WTC11 (cell line): Measurements from ENCODE around the gene ZNF688. TPM values are rescaled to one million over a fixed set of nuclear protein-coding genes. Genes with fewer than 3 reads are reported as not detected.
A peak's percentile ranks its signal among the peaks of the same experiment; 100 is the strongest.

Experiments
- ATAC-seq: fragments of 200-7000 bp; cut with Tn5 transposase; 2 replicates; pipeline ENCODE4 v1.10.0; 2021; ENCODE audit warnings: mild to moderate bottlenecking, moderate library complexity
- CTCF ChIA-PET: fragments of 300-600 bp; sonication (Branson Sonifier 250); formaldehyde crosslinking; loops from one replicate; lab custom pipeline; 2021; ENCODE audit warnings: antibody characterized with exemption; lab: Charles Lee
- POLR2A ChIA-PET: fragments of 350-600 bp; sonication (Branson Sonifier 250); formaldehyde crosslinking; loops from one replicate; lab custom pipeline; 2021; ENCODE audit warnings: antibody characterized with exemption; lab: Charles Lee
- DNase-seq: peaks from one replicate; pipeline ENCODE4 v3.0.0; 2021; ENCODE audit warnings: low spot score
- H3K27ac Mint-ChIP-seq: 2 replicates; pipeline ENCODE4 v1.8.0; 2021; ENCODE audit warnings: mixed read lengths
- H3K27me3 Mint-ChIP-seq: 2 replicates; pipeline ENCODE4 v1.8.0; 2021; ENCODE audit warnings: low read depth, mild to moderate bottlenecking, moderate library complexity, mixed read lengths
- H3K36me3 Mint-ChIP-seq: 2 replicates; pipeline ENCODE4 v1.8.0; 2021; ENCODE audit warnings: mixed read lengths
- H3K4me1 Mint-ChIP-seq: 2 replicates; pipeline ENCODE4 v1.8.0; 2022; ENCODE audit warnings: mixed read lengths
- H3K4me3 Mint-ChIP-seq: 2 replicates; pipeline ENCODE4 v1.8.0; 2021; ENCODE audit warnings: mild to moderate bottlenecking, moderate library complexity, mixed read lengths
- H3K9me3 Mint-ChIP-seq: 2 replicates; pipeline ENCODE4 v1.8.0; 2021; ENCODE audit warnings: mixed read lengths
- CBFB ChIP-seq: sonication (generic); formaldehyde crosslinking; IDR thresholded peaks from 2 replicates; pipeline ENCODE4 v1.8.1; 2022; ENCODE audit warnings: mild to moderate bottlenecking, low read depth, missing genetic modification reagents
- E2F1 ChIP-seq: sonication (generic); formaldehyde crosslinking; IDR thresholded peaks from 2 replicates; pipeline ENCODE4 v1.8.0; 2022; ENCODE audit warnings: mild to moderate bottlenecking, missing genetic modification reagents
- E2F5 ChIP-seq: sonication (generic); formaldehyde crosslinking; IDR thresholded peaks from 2 replicates; pipeline ENCODE4 v1.8.1; 2022; ENCODE audit warnings: mild to moderate bottlenecking, moderate library complexity, missing genetic modification reagents
- FOXK1 ChIP-seq: sonication (generic); formaldehyde crosslinking; IDR thresholded peaks from 2 replicates; pipeline ENCODE4 v1.8.0; 2022; ENCODE audit warnings: mild to moderate bottlenecking, moderate library complexity, missing genetic modification reagents
- GABPB1 ChIP-seq: sonication (generic); formaldehyde crosslinking; IDR thresholded peaks from 2 replicates; pipeline ENCODE4 v1.8.1; 2023; ENCODE audit warnings: mild to moderate bottlenecking, missing genetic modification reagents
- NFE2L1 ChIP-seq: sonication (generic); formaldehyde crosslinking; IDR thresholded peaks from 2 replicates; pipeline ENCODE4 v1.8.1; 2023; ENCODE audit warnings: missing genetic modification reagents
- PRDM15 ChIP-seq: sonication (generic); formaldehyde crosslinking; IDR thresholded peaks from 2 replicates; pipeline ENCODE4 v1.8.0; 2022; ENCODE audit warnings: missing genetic modification reagents
- ZNF232 ChIP-seq: sonication (generic); formaldehyde crosslinking; IDR thresholded peaks from 2 replicates; pipeline ENCODE4 v1.8.0; 2022; ENCODE audit warnings: mild to moderate bottlenecking, missing genetic modification reagents
- ZNF263 ChIP-seq: sonication (generic); formaldehyde crosslinking; IDR thresholded peaks from 2 replicates; pipeline ENCODE4 v1.8.1; 2022; ENCODE audit warnings: low read depth, mild to moderate bottlenecking, moderate library complexity, missing genetic modification reagents
- ZNF396 ChIP-seq: fragments of 250-450 bp; sonication (Bioruptor Pico); IDR thresholded peaks from 2 replicates; pipeline ENCODE4 v1.8.0; 2021; ENCODE audit warnings: mild to moderate bottlenecking, moderate library complexity, borderline replicate concordance
- ZNF532 ChIP-seq: fragments of 250-450 bp; sonication (Bioruptor Pico); IDR thresholded peaks from 2 replicates; pipeline ENCODE4 v1.9.0; 2021; ENCODE audit warnings: mild to moderate bottlenecking, borderline replicate concordance
- total RNA-seq: library from RNA; stranded (reverse); gene quantifications from 3 replicates; pipeline ENCODE4 v1.2.3, GENCODE V29; 2021

ZNF688 gene
- total RNA-seq, 1 experiment from 2014 or later: 4.2 TPM

- POLR2A ChIA-PET: interaction anchor here (0.6 kb wide), 2 partner anchors 10 to 467 kb away, joined by 4 to 8 read pairs; no protein-coding TSS in a partner anchor
- no peak overlapping the region for H3K4me3 Mint-ChIP-seq
- TF ChIP-seq E2F1: no peak
- TF ChIP-seq CBFB (CRISPR knock-in tag): no peak
- no peak for TF ChIP-seq NFE2L1 (CRISPR knock-in tag)
- TF ChIP-seq FOXK1 (CRISPR knock-in tag): no peak
- no peak for TF ChIP-seq ZNF532 (CRISPR knock-in tag)
- TF ChIP-seq ZNF232 (CRISPR knock-in tag): no peak
- TF ChIP-seq, all 79 proteins: peak for 0
- Mint-ChIP-seq H3K27me3 (no peaks in the 10 kb centered on the region), H3K36me3 (peaks cover 11% of the 10 kb centered on the region; the same call in 1 of the 2 replicates), H3K27ac (peak overlapping the region; percentile 63), H3K9me3 (no peaks in the 10 kb centered on the region), H3K4me1 (peaks cover 21% of the 10 kb centered on the region)
- CTCF ChIA-PET: interaction anchor here (0.6 to 3.5 kb wide), 3 partner anchors 48 to 99 kb away, joined by 3 to 20 read pairs (median 3); partner anchors contain the start of gene DCTPP1
- no peak for DNase-seq
- ATAC-seq: no peak
Observed at GRCh38 chr16:30528799-30529457, 42.6 kb downstream of the ZNF688 start.

- DNase-seq (no peak), ATAC-seq (peak; percentile 3)
- peak overlapping the region; percentile 84 for H3K27ac Mint-ChIP-seq
- peaks cover 16% of the 10 kb centered on the region for H3K4me1 Mint-ChIP-seq
- no peaks in the 10 kb centered on the region for H3K9me3 Mint-ChIP-seq
- POLR2A ChIA-PET: interaction anchor here (0.9 to 1.1 kb wide), 7 partner anchors 8 to 650 kb away, joined by 3 to 9 read pairs (median 3); partner anchors contain the start of genes ZNF688 and ZNF764
- H3K4me3 Mint-ChIP-seq: peak overlapping the region; percentile 65
- H3K27me3 Mint-ChIP-seq: no peaks in the 10 kb centered on the region
- CTCF ChIA-PET: interaction anchor here (0.9 to 3.5 kb wide), 6 partner anchors 8 to 103 kb away, joined by 3 to 20 read pairs (median 8); partner anchors contain the start of gene DCTPP1
- H3K36me3 Mint-ChIP-seq: peaks cover 11% of the 10 kb centered on the region; the same call in 1 of the 2 replicates
- TF ChIP-seq E2F5 (CRISPR knock-in tag) (0 out of 2 replicates have a peak, but pooled peaks have one; percentile 62), ZNF263 (CRISPR knock-in tag) (no peak), ZNF396 (no peak), GABPB1 (CRISPR knock-in tag) (no peak), PRDM15 (peak; percentile 77)
Observed at GRCh38 chr16:30527635-30528178, 43.8 kb downstream of the ZNF688 start.
